Astrocyte (in vitro differentiated cells and primary cell): Measurements from ENCODE around the gene SH3BP5.

Experiments
- CTCF ChIP-seq: IDR thresholded peaks from 2 replicates; pipeline ENCODE4 v1.5.1; 2011; ENCODE audit warnings: low read depth, mild to moderate bottlenecking, inconsistent platforms, low read length, moderate library complexity; ENCODE audit not compliant: insufficient read depth
- EZH2 ChIP-seq: IDR thresholded peaks from 2 replicates; pipeline ENCODE4 v1.6.1; 2012; ENCODE audit warnings: mild to moderate bottlenecking, low read length, inconsistent platforms; ENCODE audit not compliant: insufficient read depth

GRCh38 chr3:15341030-15341726 is 8.8 kb upstream of the SH3BP5 start:
- TF ChIP-seq CTCF (no peak), EZH2 (no peak)
